PC-3 (cell line): ENCODE measurements around the gene RMND1.

Source experiments
- CTCF ChIP-seq: fragments of 300-600 bp; sonication (generic); conservative IDR thresholded peaks from 2 replicates; pipeline ENCODE4 v1.5.1; 2017; ENCODE audit warnings: antibody characterized with exemption, low read depth, mild to moderate bottlenecking, low read length
- EZH2 ChIP-seq: fragments of 300-600 bp; sonication (generic); IDR thresholded peaks from one replicate; pipeline ENCODE4 v1.6.1; 2017; ENCODE audit warnings: antibody characterized with exemption, mild to moderate bottlenecking, low read length; ENCODE audit not compliant: unreplicated experiment

- TF ChIP-seq CTCF (no peak), EZH2 (no peak)
These were observed 17.6 kb downstream of the RMND1 start for GRCh38 chr6:151434369-151434768.
